GM23338 (cell line): ENCODE results near the gene PPP1CA. TPM values are rescaled to one million over a fixed set of nuclear protein-coding genes. Genes with fewer than 3 reads are reported as not detected.

Experiments
- ATAC-seq: fragments of 200-7000 bp; cut with Tn5 transposase; 3 replicates; pipeline ENCODE4 v1.9.1; 2020
- DNase-seq: peaks from one replicate; pipeline ENCODE4 v3.0.0-alpha.2; 2015; ENCODE audit warnings: low spot score
- H2AFZ ChIP-seq: fragments of 200-600 bp; sonication (generic); 2 replicates; pipeline ENCODE4 v1.8.0; 2016; ENCODE audit warnings: antibody characterized with exemption, mild to moderate bottlenecking, moderate library complexity
- H3F3A ChIP-seq: fragments of 200-600 bp; sonication (generic); replicated peaks from 2 replicates; pipeline ENCODE4 v1.8.0; 2017; ENCODE audit warnings: antibody characterized with exemption, mixed run types, low read depth
- H3K27ac ChIP-seq: fragments of 200-600 bp; sonication (generic); 2 replicates; pipeline ENCODE4 v1.6.1; 2016; ENCODE audit warnings: low read depth
- H3K27me3 ChIP-seq: fragments of 200-600 bp; sonication (generic); 2 replicates; pipeline ENCODE4 v1.8.0; 2016; ENCODE audit warnings: mild to moderate bottlenecking, mixed run types, moderate library complexity; ENCODE audit not compliant: insufficient read depth
- H3K36me3 ChIP-seq: fragments of 200-600 bp; sonication (generic); 2 replicates; pipeline ENCODE4 v1.8.0; 2016; ENCODE audit warnings: mild to moderate bottlenecking; ENCODE audit not compliant: insufficient read depth
- H3K4me1 ChIP-seq: fragments of 200-600 bp; sonication (generic); 2 replicates; pipeline ENCODE4 v1.8.0; 2016; ENCODE audit warnings: mild to moderate bottlenecking, moderate library complexity; ENCODE audit not compliant: insufficient read depth
- H3K4me2 ChIP-seq: fragments of 200-600 bp; sonication (generic); 2 replicates; pipeline ENCODE4 v1.7.1; 2017; ENCODE audit warnings: mixed run types
- H3K4me3 ChIP-seq: fragments of 200-600 bp; sonication (generic); 2 replicates; pipeline ENCODE4 v1.6.1; 2016; ENCODE audit warnings: mixed run types
- H3K79me2 ChIP-seq: fragments of 200-600 bp; sonication (generic); replicated peaks from 2 replicates; pipeline ENCODE4 v1.8.0; 2017; ENCODE audit warnings: mild to moderate bottlenecking; ENCODE audit not compliant: insufficient read depth
- H3K9me2 ChIP-seq: fragments of 200-600 bp; sonication (generic); 2 replicates; pipeline ENCODE4 v1.8.0; 2017; ENCODE audit not compliant: insufficient read depth
- H4K20me1 ChIP-seq: fragments of 200-600 bp; sonication (generic); replicated peaks from 2 replicates; pipeline ENCODE4 v1.8.0; 2017; ENCODE audit warnings: mild to moderate bottlenecking; ENCODE audit not compliant: insufficient read depth
- H3K27ac Mint-ChIP-seq: 2 replicates; pipeline ENCODE4 v1.8.0; 2020; ENCODE audit warnings: inconsistent platforms, mild to moderate bottlenecking, moderate library complexity, mixed read lengths
- H3K27me3 Mint-ChIP-seq: 3 replicates; pipeline ENCODE4 v1.8.0; 2022; ENCODE audit warnings: low read depth, mild to moderate bottlenecking, moderate library complexity, mixed read lengths, inconsistent platforms; ENCODE audit not compliant: insufficient read depth, poor library complexity
- H3K36me3 Mint-ChIP-seq: 3 replicates; pipeline ENCODE4 v1.8.0; 2021; ENCODE audit warnings: low read depth, mild to moderate bottlenecking, inconsistent platforms, moderate library complexity, mixed read lengths
- H3K4me1 Mint-ChIP-seq: 3 replicates; pipeline ENCODE4 v1.8.0; 2020; ENCODE audit warnings: mild to moderate bottlenecking, inconsistent platforms, mixed read lengths
- H3K4me3 Mint-ChIP-seq: 3 replicates; pipeline ENCODE4 v1.8.0; 2021; ENCODE audit warnings: moderate library complexity, mild to moderate bottlenecking, inconsistent platforms, mixed read lengths
- H3K9me3 Mint-ChIP-seq: 3 replicates; pipeline ENCODE4 v1.8.0; 2020; ENCODE audit warnings: moderate library complexity, mild to moderate bottlenecking, inconsistent platforms, mixed read lengths
- CREB1 ChIP-seq: fragments of 250-450 bp; sonication (Bioruptor Pico); IDR thresholded peaks from 2 replicates; pipeline ENCODE4 v1.5.0; 2020; ENCODE audit warnings: low read depth, mild to moderate bottlenecking, moderate library complexity
- CTCF ChIP-seq, 2 experiments: fragments of 200-600 bp in 1 of 2; sonication (generic) in 1 of 2; conservative IDR thresholded peaks; 2 replicates each; pipeline versions ENCODE4 v1.5.1 to v1.6.1; 2016 to 2017; ENCODE audit warnings: antibody characterized with exemption in 2 of 2, low read depth in 2 of 2, mild to moderate bottlenecking in 2 of 2, moderate library complexity in 1 of 2
- ETS1 ChIP-seq: IDR thresholded peaks from 2 replicates; pipeline ENCODE4 v1.6.1; 2016; ENCODE audit warnings: antibody characterized with exemption
- EZH2 ChIP-seq: fragments of 200-600 bp; sonication (generic); IDR thresholded peaks from one replicate; pipeline ENCODE4 v1.8.0; 2017; ENCODE audit warnings: antibody characterized with exemption, mild to moderate bottlenecking, low read depth; ENCODE audit not compliant: unreplicated experiment
- EZH2phosphoT487 ChIP-seq: fragments of 200-600 bp; sonication (generic); IDR thresholded peaks from one replicate; pipeline ENCODE4 v1.8.1; 2018; ENCODE audit warnings: antibody characterized with exemption; ENCODE audit not compliant: unreplicated experiment
- JUNB ChIP-seq: IDR thresholded peaks from one replicate; pipeline ENCODE4 v1.6.1; 2016; ENCODE audit warnings: antibody characterized with exemption; ENCODE audit not compliant: unreplicated experiment
- NANOG ChIP-seq: IDR thresholded peaks from 2 replicates; pipeline ENCODE4 v1.6.1; 2016; ENCODE audit warnings: antibody characterized with exemption, borderline replicate concordance
- POLR2AphosphoS5 ChIP-seq: IDR thresholded peaks from 2 replicates; pipeline ENCODE4 v1.6.1; 2016; ENCODE audit warnings: antibody characterized with exemption, low read depth
- REST ChIP-seq: IDR thresholded peaks from one replicate; pipeline ENCODE4 v1.6.1; 2018; ENCODE audit warnings: antibody characterized with exemption; ENCODE audit not compliant: unreplicated experiment
- STAT1 ChIP-seq: IDR thresholded peaks from one replicate; pipeline ENCODE4 v1.6.1; 2016; ENCODE audit warnings: antibody characterized with exemption; ENCODE audit not compliant: unreplicated experiment
- ZNF114 ChIP-seq: fragments of 250-450 bp; sonication (Bioruptor Pico); IDR thresholded peaks from 2 replicates; pipeline ENCODE4 v1.5.0; 2020; ENCODE audit warnings: mild to moderate bottlenecking, moderate library complexity
- ZNF331 ChIP-seq: fragments of 250-450 bp; sonication (Bioruptor Pico); IDR thresholded peaks from 2 replicates; pipeline ENCODE4 v1.5.0; 2020; ENCODE audit warnings: low read depth, mild to moderate bottlenecking, moderate library complexity
- ZNF462 ChIP-seq: fragments of 250-450 bp; sonication (Bioruptor Pico); IDR thresholded peaks from 2 replicates; pipeline ENCODE4 v1.5.0; 2020; ENCODE audit warnings: mild to moderate bottlenecking, moderate library complexity
- polyA plus RNA-seq: library from polyadenylated mRNA; unstranded; fragments of >200 nt; fragmentation: Nextera tagmentation; extraction: Ambion mirVana; gene quantifications from 2 replicates; pipeline ENCODE4 v1.2.1, GENCODE V29; 2016
- total RNA-seq: library from RNA; depleted of rRNA; stranded (reverse); fragments of >200 nt; shearing (Covaris generic); gene quantifications from 2 replicates; pipeline ENCODE4 v1.2.3, GENCODE V29; 2014

PPP1CA gene
- total and polyA plus RNA-seq, 2 experiments from 2014 or later = 217 to 237 TPM

- Histone ChIP-seq H3K4me2 (no peak overlapping the region), H3F3A (no peaks in the 10 kb centered on the region), H3K4me1 (peaks cover 15% of the 10 kb centered on the region; the same call in 1 of the 2 replicates), H3K79me2 (no peaks in the 10 kb centered on the region), H4K20me1 (no peaks in the 10 kb centered on the region), H3K27ac (no peak overlapping the region), H3K4me3 (no peak overlapping the region), H3K36me3 (no peaks in the 10 kb centered on the region), H3K9me2 (no peaks in the 10 kb centered on the region), H3K27me3 (peaks cover 11% of the 10 kb centered on the region; the same call in 1 of the 2 replicates), H2AFZ (no peak overlapping the region)
- DNase-seq (no peak), ATAC-seq (no peak)
- no peak overlapping the region for H3K4me3 Mint-ChIP-seq
- peaks cover 29% of the 10 kb centered on the region for H3K4me1 Mint-ChIP-seq
- peaks cover 33% of the 10 kb centered on the region for H3K27me3 Mint-ChIP-seq
- H3K36me3 Mint-ChIP-seq = no peaks in the 10 kb centered on the region
- no peak for TF ChIP-seq CREB1
- no peak for TF ChIP-seq ZNF462 (CRISPR knock-in tag)
- no peak for TF ChIP-seq ZNF331 (CRISPR knock-in tag)
- no peak for TF ChIP-seq REST
- no peak for TF ChIP-seq ZNF114 (CRISPR knock-in tag)
- TF ChIP-seq CTCF (conservative IDR thresholded peaks at IDR 0.05; ENCODE audit: low read depth in 2 of 2) = no peak
- no peak for TF ChIP-seq NANOG
- no peak for TF ChIP-seq STAT1
- no peak for TF ChIP-seq POLR2AphosphoS5
- no peak for TF ChIP-seq EZH2phosphoT487
- no peak for TF ChIP-seq JUNB
- no peak for TF ChIP-seq EZH2
- TF ChIP-seq ETS1 = no peak
- no peak overlapping the region for H3K27ac Mint-ChIP-seq
- no peaks in the 10 kb centered on the region for H3K9me3 Mint-ChIP-seq
These were observed 11.0 kb upstream of the PPP1CA start for GRCh38 chr11:67412495-67413179.
